GM20431 (cell line): ENCODE results near the gene UNC5C.

Experiments used
- in situ Hi-C: fragments of 300-500 bp; cut with MseI, MboI; formaldehyde crosslinking; loops from one replicate; pipeline ENCODE4 v1.15.0; 2020; ENCODE audit warnings: low sequenced_read_pairs; ENCODE audit not compliant: unreplicated experiment

The UNC5C gene

GRCh38 chr4:95361696-95361965, 187.1 kb downstream of the UNC5C start:
- in situ Hi-C loops = no loop called here

GRCh38 chr4:95360906-95361695, 187.7 kb downstream of the UNC5C start:
- in situ Hi-C loops = no loop called here

GRCh38 chr4:95360256-95360903, 188.4 kb downstream of the UNC5C start:
- in situ Hi-C loops = no loop called here

GRCh38 chr4:95358421-95358820, 190.4 kb downstream of the UNC5C start:
- in situ Hi-C loops = no loop called here

GRCh38 chr4:95355021-95355420, 193.8 kb downstream of the UNC5C start:
- in situ Hi-C loops = no loop called here

GRCh38 chr4:95348418-95348817, 200.4 kb downstream of the UNC5C start:
- in situ Hi-C loops = no loop called here

- in situ Hi-C loops = no loop called here
Measured at GRCh38 chr4:95343235-95343634, 205.5 kb downstream of the UNC5C start.

- in situ Hi-C loops = no loop called here
Measured at GRCh38 chr4:95340191-95340590, 208.6 kb downstream of the UNC5C start.

GRCh38 chr4:95325665-95326064, 223.1 kb downstream of the UNC5C start:
- in situ Hi-C loops = no loop called here

- in situ Hi-C loops = no loop called here
Measured at GRCh38 chr4:95319169-95319568, 229.6 kb downstream of the UNC5C start.

GRCh38 chr4:95318483-95318882, 230.3 kb downstream of the UNC5C start:
- in situ Hi-C loops = no loop called here

- in situ Hi-C loops = no loop called here
Measured at GRCh38 chr4:95318044-95318443, 230.7 kb downstream of the UNC5C start.

GRCh38 chr4:95317085-95317793, 231.5 kb downstream of the UNC5C start:
- in situ Hi-C loops = no loop called here

- in situ Hi-C loops = no loop called here
Measured at GRCh38 chr4:95314573-95314972, 234.2 kb downstream of the UNC5C start.

- in situ Hi-C loops = no loop called here
Measured at GRCh38 chr4:95304898-95305297, 243.9 kb downstream of the UNC5C start.

- in situ Hi-C loops = no loop called here
Measured at GRCh38 chr4:95300304-95300703, 248.5 kb downstream of the UNC5C start.

- in situ Hi-C loops = no loop called here
Measured at GRCh38 chr4:95296052-95296451, 252.7 kb downstream of the UNC5C start.

GRCh38 chr4:95295157-95295556, 253.6 kb downstream of the UNC5C start:
- in situ Hi-C loops = no loop called here

- in situ Hi-C loops = no loop called here
Measured at GRCh38 chr4:95294321-95294720, 254.5 kb downstream of the UNC5C start.

- in situ Hi-C loops = no loop called here
Measured at GRCh38 chr4:95293014-95293413, 255.8 kb downstream of the UNC5C start.

GRCh38 chr4:95290702-95291101, 258.1 kb downstream of the UNC5C start:
- in situ Hi-C loops = no loop called here
